ENCODE results near the gene RALGAPA1. TPM values are rescaled to one million over a fixed set of nuclear protein-coding genes. Genes with fewer than 3 reads are reported as not detected.
"Not testable (repeated sequence)": the region's sequence is repeated elsewhere in the genome, so short reads cannot be mapped to it uniquely, and the experiment has no call there.

Gene RALGAPA1
- total RNA-seq, 1 donor from 2014 or later = 83.5 TPM

DNA sequence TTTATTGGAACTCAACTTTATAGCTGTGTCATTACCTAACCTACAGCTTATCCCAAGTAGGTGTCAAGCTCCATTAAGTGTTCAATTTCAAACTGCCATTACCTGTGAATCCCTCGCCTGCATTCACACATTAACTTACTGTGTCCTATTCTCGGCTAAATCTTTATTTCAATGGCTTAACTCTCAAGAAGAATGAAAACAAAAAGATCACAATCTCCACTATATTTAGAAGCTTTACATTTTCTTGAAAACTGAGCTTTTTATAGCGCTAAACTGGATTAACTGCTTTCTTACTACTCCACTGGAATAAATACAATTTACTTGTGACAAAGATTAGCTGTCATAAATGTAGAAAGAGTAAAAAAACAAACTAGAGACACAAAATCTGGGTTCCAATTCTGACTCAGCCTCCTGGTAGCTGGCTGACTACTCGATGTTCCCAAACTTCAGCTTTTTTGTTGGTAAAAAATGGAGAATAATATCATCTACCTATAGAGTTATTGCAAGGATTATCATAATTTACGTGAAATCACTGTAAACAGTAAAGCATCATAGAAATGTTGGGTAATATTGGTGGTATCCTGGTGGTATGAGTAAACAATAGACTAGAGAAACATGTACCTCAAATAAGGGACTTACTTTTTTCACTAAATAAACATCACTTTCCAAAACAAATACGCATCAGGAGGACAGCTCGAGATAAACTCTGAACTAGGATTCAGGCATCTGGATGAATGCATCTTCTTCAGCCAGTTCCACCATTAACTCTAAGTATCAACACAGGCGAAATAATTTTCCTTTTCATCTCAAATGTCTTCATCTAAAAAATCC, 1.7 kb downstream of the RALGAPA1 start:
- Histone ChIP-seq H3K4me3 (ENCODE audit: low read length in 3 of 3) (peak overlapping the region; percentile 46 to 86 (median 85)), H3K27me3 (ENCODE audit: control insufficient read depth in 3 of 3, insufficient read depth in 3 of 3, low read length in 3 of 3) (no peaks in the 10 kb centered on the region), H3K4me1 (ENCODE audit: control insufficient read depth in 3 of 3, insufficient read depth in 3 of 3, low read length in 3 of 3) (peaks cover 2 to 11% (median 7%) of the 10 kb centered on the region in 3 donors), H3K36me3 (ENCODE audit: control insufficient read depth in 3 of 3, insufficient read depth in 3 of 3, low read length in 3 of 3) (no peaks in the 10 kb centered on the region), H3K9me3 (ENCODE audit: control insufficient read depth in 3 of 3, low read length in 3 of 3) (no peaks in the 10 kb centered on the region), H3K9ac (ENCODE audit: low read depth in 1 of 3, low read length in 3 of 3) (peak overlapping the region; percentile 1 to 88 (median 60)), H3K27ac (ENCODE audit: low read depth, low read length) (peak overlapping the region; percentile 42)

DNA sequence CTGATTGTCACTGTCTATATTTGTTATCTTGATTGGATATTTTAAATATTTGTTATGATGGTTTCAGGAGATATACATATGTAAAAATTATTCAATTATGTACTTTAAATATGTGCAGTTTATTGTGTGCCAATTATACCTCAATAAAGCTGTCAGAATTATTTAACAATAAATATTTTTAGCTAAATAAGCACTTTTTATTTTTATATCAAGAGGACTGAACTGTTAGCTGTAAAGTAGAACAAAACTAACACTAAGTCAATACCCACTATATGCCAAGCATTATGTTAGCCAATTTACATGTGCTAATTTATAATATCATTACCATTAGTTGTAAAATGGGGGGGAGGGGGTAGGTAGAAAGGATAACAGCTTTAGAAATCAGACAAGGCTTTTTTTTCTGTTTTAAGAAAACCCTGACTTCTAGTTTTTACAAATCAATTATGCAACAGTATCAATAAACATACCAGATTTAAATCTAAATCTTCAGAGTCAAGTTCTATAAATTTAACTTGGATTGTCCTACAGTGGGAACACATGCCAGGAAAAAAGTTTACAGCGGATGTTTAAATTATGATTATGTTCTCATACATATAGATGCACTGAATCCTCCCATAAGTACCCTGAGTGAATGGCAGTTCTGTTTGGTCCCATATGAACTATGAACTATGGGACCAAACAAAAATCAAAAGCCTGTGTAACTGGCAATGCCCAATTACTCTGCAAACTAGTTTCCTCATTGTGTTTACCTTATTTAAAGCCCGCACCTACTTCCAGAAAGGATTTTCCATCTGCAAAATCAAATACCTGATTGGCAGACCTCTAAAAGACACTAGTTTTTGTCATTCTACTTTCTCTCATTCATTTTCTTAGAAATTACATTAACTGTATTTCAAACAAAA, 2.8 kb downstream of the RALGAPA1 start:
- Histone ChIP-seq H3K9ac (ENCODE audit: low read depth in 1 of 3, low read length in 3 of 3) (peak overlapping the region in 1 of 3 donors; percentile 88), H3K36me3 (ENCODE audit: control insufficient read depth in 3 of 3, insufficient read depth in 3 of 3, low read length in 3 of 3) (no peaks in the 10 kb centered on the region), H3K4me1 (ENCODE audit: control insufficient read depth in 3 of 3, insufficient read depth in 3 of 3, low read length in 3 of 3) (peaks cover 2 to 11% (median 7%) of the 10 kb centered on the region in 3 donors), H3K4me3 (ENCODE audit: low read length in 3 of 3) (no peak overlapping the region), H3K9me3 (ENCODE audit: control insufficient read depth in 3 of 3, low read length in 3 of 3) (no peaks in the 10 kb centered on the region), H3K27ac (ENCODE audit: low read depth, low read length) (peak overlapping the region; percentile 42), H3K27me3 (ENCODE audit: control insufficient read depth in 3 of 3, insufficient read depth in 3 of 3, low read length in 3 of 3) (no peaks in the 10 kb centered on the region)

- no peaks in the 10 kb centered on the region for H3K36me3 ChIP-seq (ENCODE audit: control insufficient read depth in 3 of 3, insufficient read depth in 3 of 3, low read length in 3 of 3)
- no peak overlapping the region for H3K4me3 ChIP-seq (ENCODE audit: low read length in 3 of 3)
- H3K9ac ChIP-seq (ENCODE audit: low read depth in 1 of 3, low read length in 3 of 3) = no peak overlapping the region
- no peaks in the 10 kb centered on the region for H3K9me3 ChIP-seq (ENCODE audit: control insufficient read depth in 3 of 3, low read length in 3 of 3)
- H3K27me3 ChIP-seq (ENCODE audit: control insufficient read depth in 3 of 3, insufficient read depth in 3 of 3, low read length in 3 of 3) = no peaks in the 10 kb centered on the region
- H3K4me1 ChIP-seq (ENCODE audit: control insufficient read depth in 3 of 3, insufficient read depth in 3 of 3, low read length in 3 of 3) = peaks cover 3 to 7% (median 3%) of the 10 kb centered on the region in 3 donors
- H3K27ac ChIP-seq (ENCODE audit: low read depth, low read length) = no peak overlapping the region
Observed at GRCh38 chr14:35797796-35798195, 11.3 kb downstream of the RALGAPA1 start.

DNA sequence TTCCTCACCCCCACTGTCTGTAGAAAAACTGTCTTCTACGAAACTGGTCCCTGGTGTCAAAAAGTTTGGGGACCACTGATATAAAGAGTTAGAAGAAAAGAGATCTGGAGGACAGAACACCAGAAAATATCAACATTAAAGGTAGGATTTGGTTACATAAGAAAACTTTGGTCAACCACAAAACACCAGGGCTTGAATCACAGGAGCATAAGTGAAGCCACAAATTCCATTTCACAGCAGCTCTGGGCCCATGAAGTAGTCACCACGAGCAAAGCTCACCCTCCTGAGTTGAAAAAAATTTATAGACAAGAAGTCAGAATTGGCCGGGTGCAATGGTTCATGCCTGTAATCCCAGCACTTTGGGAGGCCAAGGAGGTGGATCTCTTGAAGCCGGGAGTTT, 19.4 kb downstream of the RALGAPA1 start:
- Histone ChIP-seq H3K27me3 (ENCODE audit: control insufficient read depth in 3 of 3, insufficient read depth in 3 of 3, low read length in 3 of 3) (no peaks in the 10 kb centered on the region), H3K9me3 (ENCODE audit: control insufficient read depth in 3 of 3, low read length in 3 of 3) (no peaks in the 10 kb centered on the region), H3K4me3 (ENCODE audit: low read length in 3 of 3) (no peak overlapping the region), H3K27ac (ENCODE audit: low read depth, low read length) (no peak overlapping the region), H3K4me1 (ENCODE audit: control insufficient read depth in 3 of 3, insufficient read depth in 3 of 3, low read length in 3 of 3) (no peaks in the 10 kb centered on the region), H3K9ac (ENCODE audit: low read depth in 1 of 3, low read length in 3 of 3) (no peak overlapping the region), H3K36me3 (ENCODE audit: control insufficient read depth in 3 of 3, insufficient read depth in 3 of 3, low read length in 3 of 3) (no peaks in the 10 kb centered on the region)

- Histone ChIP-seq H3K4me3 (ENCODE audit: low read length in 3 of 3) (no peak overlapping the region), H3K9ac (ENCODE audit: low read depth in 1 of 3, low read length in 3 of 3) (no peak overlapping the region), H3K9me3 (ENCODE audit: control insufficient read depth in 3 of 3, low read length in 3 of 3) (no peaks in the 10 kb centered on the region), H3K4me1 (ENCODE audit: control insufficient read depth in 3 of 3, insufficient read depth in 3 of 3, low read length in 3 of 3) (no peaks in the 10 kb centered on the region), H3K27me3 (ENCODE audit: control insufficient read depth in 3 of 3, insufficient read depth in 3 of 3, low read length in 3 of 3) (no peaks in the 10 kb centered on the region), H3K36me3 (ENCODE audit: control insufficient read depth in 3 of 3, insufficient read depth in 3 of 3, low read length in 3 of 3) (no peaks in the 10 kb centered on the region), H3K27ac (ENCODE audit: low read depth, low read length) (no peak overlapping the region)
Observed at GRCh38 chr14:35786856-35787255, 22.2 kb downstream of the RALGAPA1 start.

DNA sequence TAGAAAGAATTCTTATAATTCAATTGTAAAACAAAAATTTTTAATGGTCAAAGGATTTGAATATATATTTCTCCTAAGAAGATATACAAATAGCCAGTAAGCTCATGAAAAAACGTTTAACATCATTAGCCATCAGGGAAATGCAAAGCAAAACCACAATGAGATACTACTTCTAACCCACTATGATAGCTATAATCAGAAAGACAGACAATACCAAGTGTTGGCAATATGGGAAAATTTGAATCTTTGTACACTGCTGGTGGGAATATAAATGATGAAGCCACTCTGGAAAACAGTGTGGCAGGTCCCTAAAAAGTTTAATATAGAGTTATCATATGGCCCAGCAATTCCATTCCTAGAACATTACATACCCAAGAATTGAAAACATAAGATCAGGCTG, 25.4 kb downstream of the RALGAPA1 start:
- Histone ChIP-seq H3K4me3 (ENCODE audit: low read length in 3 of 3) (no peak overlapping the region), H3K9me3 (ENCODE audit: control insufficient read depth in 3 of 3, low read length in 3 of 3) (no peaks in the 10 kb centered on the region), H3K36me3 (ENCODE audit: control insufficient read depth in 3 of 3, insufficient read depth in 3 of 3, low read length in 3 of 3) (no peaks in the 10 kb centered on the region), H3K9ac (ENCODE audit: low read depth in 1 of 3, low read length in 3 of 3) (no peak overlapping the region), H3K4me1 (ENCODE audit: control insufficient read depth in 3 of 3, insufficient read depth in 3 of 3, low read length in 3 of 3) (no peaks in the 10 kb centered on the region), H3K27me3 (ENCODE audit: control insufficient read depth in 3 of 3, insufficient read depth in 3 of 3, low read length in 3 of 3) (no peaks in the 10 kb centered on the region), H3K27ac (ENCODE audit: low read depth, low read length) (no peak overlapping the region)

GRCh38 chr14:35779368-35779767, 29.7 kb downstream of the RALGAPA1 start:
- no peaks in the 10 kb centered on the region for H3K4me1 ChIP-seq (ENCODE audit: control insufficient read depth in 3 of 3, insufficient read depth in 3 of 3, low read length in 3 of 3)
- H3K27me3 ChIP-seq (ENCODE audit: control insufficient read depth in 3 of 3, insufficient read depth in 3 of 3, low read length in 3 of 3) = no peaks in the 10 kb centered on the region
- H3K36me3 ChIP-seq (ENCODE audit: control insufficient read depth in 3 of 3, insufficient read depth in 3 of 3, low read length in 3 of 3) = no peaks in the 10 kb centered on the region
- H3K9me3 ChIP-seq (ENCODE audit: control insufficient read depth in 3 of 3, low read length in 3 of 3) = no peaks in the 10 kb centered on the region
- H3K27ac ChIP-seq (ENCODE audit: low read depth, low read length) = no peak overlapping the region
- H3K9ac ChIP-seq (ENCODE audit: low read depth in 1 of 3, low read length in 3 of 3) = no peak overlapping the region
- H3K4me3 ChIP-seq (ENCODE audit: low read length in 3 of 3) = no peak overlapping the region

- not testable (repeated sequence) for H3K9me3 ChIP-seq (ENCODE audit: control insufficient read depth in 3 of 3, low read length in 3 of 3); H3K4me1 ChIP-seq (ENCODE audit: control insufficient read depth in 3 of 3, insufficient read depth in 3 of 3, low read length in 3 of 3); H3K36me3 ChIP-seq (ENCODE audit: control insufficient read depth in 3 of 3, insufficient read depth in 3 of 3, low read length in 3 of 3); H3K27me3 ChIP-seq (ENCODE audit: control insufficient read depth in 3 of 3, insufficient read depth in 3 of 3, low read length in 3 of 3); H3K27ac ChIP-seq (ENCODE audit: low read depth, low read length); H3K4me3 ChIP-seq (ENCODE audit: low read length in 3 of 3); H3K9ac ChIP-seq (ENCODE audit: low read depth in 1 of 3, low read length in 3 of 3)
Observed at GRCh38 chr14:35777550-35777949, 31.5 kb downstream of the RALGAPA1 start.

GRCh38 chr14:35776823-35777222, 32.3 kb downstream of the RALGAPA1 start:
- Histone ChIP-seq H3K36me3 (ENCODE audit: control insufficient read depth in 3 of 3, insufficient read depth in 3 of 3, low read length in 3 of 3) (no peaks in the 10 kb centered on the region), H3K4me1 (ENCODE audit: control insufficient read depth in 3 of 3, insufficient read depth in 3 of 3, low read length in 3 of 3) (no peaks in the 10 kb centered on the region), H3K4me3 (ENCODE audit: low read length in 3 of 3) (no peak overlapping the region), H3K9me3 (ENCODE audit: control insufficient read depth in 3 of 3, low read length in 3 of 3) (no peaks in the 10 kb centered on the region), H3K9ac (ENCODE audit: low read depth in 1 of 3, low read length in 3 of 3) (no peak overlapping the region), H3K27ac (ENCODE audit: low read depth, low read length) (no peak overlapping the region), H3K27me3 (ENCODE audit: control insufficient read depth in 3 of 3, insufficient read depth in 3 of 3, low read length in 3 of 3) (no peaks in the 10 kb centered on the region)

DNA sequence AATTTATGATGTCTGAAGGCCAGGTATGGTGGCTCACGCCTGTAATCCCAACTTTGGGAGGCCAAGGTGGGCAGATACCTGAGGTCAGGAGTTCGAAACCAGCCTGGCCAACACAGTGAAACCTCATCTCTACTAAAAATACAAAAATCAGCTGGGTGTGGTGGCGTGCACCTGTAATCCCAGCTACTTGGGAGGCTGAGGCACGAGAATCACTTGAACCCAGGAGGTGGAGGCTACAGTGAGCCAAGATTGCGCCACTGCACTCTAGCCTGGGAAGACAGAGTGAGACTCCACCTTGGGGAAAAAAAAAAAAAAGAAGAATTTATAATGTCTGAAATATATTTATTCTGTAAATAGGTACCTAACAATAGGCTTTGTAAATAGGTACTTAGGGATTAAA, 33.0 kb downstream of the RALGAPA1 start:
- H3K4me3 ChIP-seq (ENCODE audit: low read length in 3 of 3); H3K9ac ChIP-seq (ENCODE audit: low read depth in 1 of 3, low read length in 3 of 3); H3K36me3 ChIP-seq (ENCODE audit: control insufficient read depth in 3 of 3, insufficient read depth in 3 of 3, low read length in 3 of 3); H3K27ac ChIP-seq (ENCODE audit: low read depth, low read length); H3K4me1 ChIP-seq (ENCODE audit: control insufficient read depth in 3 of 3, insufficient read depth in 3 of 3, low read length in 3 of 3); H3K9me3 ChIP-seq (ENCODE audit: control insufficient read depth in 3 of 3, low read length in 3 of 3); H3K27me3 ChIP-seq (ENCODE audit: control insufficient read depth in 3 of 3, insufficient read depth in 3 of 3, low read length in 3 of 3): not testable (repeated sequence)

Measured in skeletal muscle tissue (tissue), 4 donors.